Spleen (tissue), 7 donors: ENCODE measurements around the gene RAB24.

Experiments used
- CTCF ChIP-seq, 11 experiments: fragments of 200-600 bp in 7 of 11; fragments of 450-650 bp in 4 of 11; sonication (generic) in 4 of 11; IDR thresholded peaks in 8 of 11; conservative IDR thresholded peaks in 3 of 11; 1 replicate in 7 of 11; 2 replicates in 4 of 11; pipeline versions ENCODE4 v1.4.0 to v1.8.0; 2016 to 2021; ENCODE audit warnings: antibody characterized with exemption in 11 of 11, inconsistent platforms in 4 of 11, mild to moderate bottlenecking in 1 of 11
- POLR2AphosphoS5 ChIP-seq, 3 donors: sonication (generic); formaldehyde crosslinking; IDR thresholded peaks; one replicate each; pipeline ENCODE4 v1.5.1; 2017; ENCODE audit warnings: antibody characterized with exemption in 3 of 3
- donor health status: DM: no; HTN: no; CAD: no; lungs with moderate emphysema.
- donor health status: DM: no; HTN: no; CAD: no.
- donor health status: DM: no; HTN: no; CAD: no.

DNA sequence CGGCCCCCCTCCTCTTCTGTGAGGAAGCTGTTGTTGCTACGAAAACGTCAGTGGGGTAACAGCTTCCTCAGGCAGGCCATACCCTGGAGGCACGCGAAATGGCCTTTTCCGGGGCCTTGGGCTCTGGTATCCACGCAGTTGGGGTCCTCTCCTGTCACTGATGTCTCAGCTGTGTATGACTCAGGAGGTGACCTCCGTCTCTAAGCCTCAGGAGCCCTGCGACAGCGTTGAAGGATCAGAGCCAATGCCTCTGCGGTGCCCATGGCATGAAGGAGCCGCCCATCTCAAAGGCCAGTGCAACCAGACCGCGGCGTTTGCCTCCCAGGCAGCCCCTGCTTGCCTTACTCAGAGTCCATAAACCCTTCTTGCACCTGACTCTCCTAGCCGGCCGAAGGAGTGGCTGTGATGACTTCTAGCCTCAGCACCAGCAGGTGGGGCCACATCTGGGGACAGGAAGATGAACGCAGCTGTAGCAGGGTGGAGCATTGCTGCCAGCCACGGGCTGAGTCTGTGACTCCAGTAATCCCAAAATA is 9.2 kb upstream of the RAB24 start:
- TF ChIP-seq CTCF (IDR thresholded peaks at IDR 0.05 in 8 of 11, conservative IDR thresholded peaks at IDR 0.05 in 3 of 11), result no peak
- no peak for TF ChIP-seq POLR2AphosphoS5 (IDR thresholded peaks at IDR 0.05)
